Measurements from ENCODE around the gene PTPRB.
A peak's percentile ranks its signal among the peaks of the same experiment; 100 is the strongest.

The PTPRB gene

DNA sequence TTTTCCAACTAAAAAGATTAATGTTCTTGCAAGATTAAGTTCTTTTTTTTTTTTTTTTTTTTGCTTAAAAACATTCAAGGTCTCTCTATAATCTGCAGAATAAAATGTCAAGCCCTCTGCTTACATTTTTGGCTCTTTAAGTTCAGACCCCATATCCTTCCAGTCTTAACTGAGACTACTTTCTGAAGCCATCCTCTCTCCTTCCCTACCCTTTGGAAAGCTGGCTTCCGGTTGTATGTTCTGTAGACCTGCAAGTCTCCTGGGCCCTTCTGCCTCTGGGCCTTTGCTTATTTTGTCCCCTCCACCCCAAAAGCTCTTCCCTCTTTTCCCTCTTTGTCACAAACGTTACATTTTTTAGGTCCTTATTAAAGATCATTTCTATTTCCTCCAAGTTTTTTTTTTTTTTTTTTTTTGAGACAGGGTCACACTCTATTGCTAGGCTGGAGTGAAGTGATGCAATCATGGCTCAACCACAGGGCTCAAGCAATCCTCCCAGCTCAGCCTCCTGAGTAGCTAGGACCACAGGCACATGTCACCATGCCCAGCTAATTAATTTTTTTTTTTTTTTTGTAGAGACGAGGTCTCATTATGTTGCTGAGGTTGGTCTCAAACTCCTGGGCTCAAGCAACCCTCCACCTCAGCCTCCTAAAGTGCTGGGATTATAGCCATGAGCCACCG lies 46.5 kb downstream of the PTPRB start:
- DNase-seq, result no peak

DNA sequence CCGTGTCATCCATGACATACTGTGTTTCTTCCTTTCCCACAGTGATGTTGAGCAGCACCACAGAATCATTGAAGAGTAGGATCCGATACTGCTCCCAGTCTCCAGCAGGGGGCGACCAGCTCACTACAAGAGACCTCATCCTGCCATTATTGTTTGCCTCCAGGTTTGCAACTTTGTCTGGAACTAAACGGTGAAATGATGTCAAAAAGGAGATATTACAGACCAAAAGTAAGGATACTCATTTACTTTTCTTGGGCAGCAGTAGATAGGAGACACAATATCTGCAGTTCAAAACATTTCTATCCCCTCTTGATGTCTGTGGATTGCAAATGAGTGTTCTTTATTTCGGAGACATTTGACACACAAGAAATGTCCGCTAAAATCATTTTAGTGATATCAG lies 47.2 kb downstream of the PTPRB start:
- peak; percentile 26 to 53 for DNase-seq

DNA sequence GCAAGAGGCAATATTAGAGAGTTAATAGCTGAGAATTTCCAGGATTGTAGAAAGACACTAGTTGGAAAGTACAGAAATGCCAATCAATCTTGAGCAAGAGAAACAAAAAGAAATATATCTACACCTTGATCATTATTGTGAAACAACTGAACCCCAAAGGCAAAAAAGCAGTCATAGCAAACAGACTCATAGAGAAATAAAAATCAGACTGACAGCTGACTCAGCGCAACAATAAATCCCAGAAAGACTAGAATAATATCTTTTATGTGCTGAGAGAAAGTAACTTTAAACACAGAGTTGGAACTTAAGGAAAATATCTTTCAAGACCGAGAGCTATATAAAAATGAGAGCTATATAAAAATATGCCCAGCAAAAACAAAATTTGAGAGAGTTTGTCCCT lies 52.9 kb downstream of the PTPRB start:
- DNase-seq, result no peak

DNA sequence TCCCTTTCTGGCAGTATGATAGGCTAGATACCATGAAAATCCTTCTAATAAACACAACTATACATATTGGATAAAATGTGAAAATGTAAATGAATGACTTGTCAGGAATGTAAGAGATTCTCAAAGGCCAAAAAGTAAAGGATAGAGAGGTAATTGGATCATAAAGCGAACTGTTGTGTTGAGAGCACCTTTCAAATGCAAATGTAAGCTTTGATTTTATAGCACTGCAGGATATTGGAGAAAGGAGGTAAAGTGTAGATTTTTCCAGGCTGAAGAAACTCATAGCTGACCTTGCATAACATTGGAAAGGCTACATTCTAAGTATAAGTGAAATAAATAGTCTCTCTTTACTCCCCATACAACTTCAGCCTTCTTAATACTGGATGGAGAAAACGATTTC lies 54.0 kb downstream of the PTPRB start:
- no peak for DNase-seq

DNA sequence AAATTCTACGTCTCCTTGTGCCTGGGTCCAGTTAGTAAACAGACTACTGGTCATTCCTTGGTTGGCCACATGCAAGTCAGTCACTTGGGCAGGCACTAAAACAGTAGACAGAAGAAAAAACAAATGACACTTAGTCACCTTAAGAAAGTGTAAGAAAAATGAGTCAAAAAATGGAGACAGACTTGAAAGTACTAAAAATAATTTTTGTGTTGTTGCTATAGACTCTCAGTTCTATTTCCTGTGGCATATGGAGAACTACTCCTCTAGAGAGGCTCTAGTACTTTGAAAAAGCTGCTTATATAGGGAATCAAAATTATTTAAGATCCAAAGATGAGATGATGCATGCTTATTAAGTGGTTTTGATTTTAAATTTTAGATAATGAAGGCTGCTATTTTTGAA lies 56.0 kb downstream of the PTPRB start:
- DNase-seq, result no peak

DNA sequence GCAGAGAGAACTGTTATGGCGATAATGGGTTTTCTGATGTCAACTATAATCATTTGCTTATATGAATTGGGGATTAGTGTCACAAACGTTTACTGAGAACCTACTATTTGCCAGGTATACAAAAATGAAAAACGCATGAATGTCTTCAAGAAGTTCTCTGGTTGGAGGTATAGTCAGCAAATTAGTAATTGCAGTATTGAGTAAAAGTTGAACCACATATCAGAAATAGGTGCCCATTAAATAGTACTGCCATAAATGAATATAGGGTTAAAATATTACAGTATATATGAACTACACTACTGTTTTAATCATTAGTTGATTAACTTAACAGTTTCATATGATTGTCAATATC lies 60.0 kb downstream of the PTPRB start:
- DNase-seq, result no peak

DNA sequence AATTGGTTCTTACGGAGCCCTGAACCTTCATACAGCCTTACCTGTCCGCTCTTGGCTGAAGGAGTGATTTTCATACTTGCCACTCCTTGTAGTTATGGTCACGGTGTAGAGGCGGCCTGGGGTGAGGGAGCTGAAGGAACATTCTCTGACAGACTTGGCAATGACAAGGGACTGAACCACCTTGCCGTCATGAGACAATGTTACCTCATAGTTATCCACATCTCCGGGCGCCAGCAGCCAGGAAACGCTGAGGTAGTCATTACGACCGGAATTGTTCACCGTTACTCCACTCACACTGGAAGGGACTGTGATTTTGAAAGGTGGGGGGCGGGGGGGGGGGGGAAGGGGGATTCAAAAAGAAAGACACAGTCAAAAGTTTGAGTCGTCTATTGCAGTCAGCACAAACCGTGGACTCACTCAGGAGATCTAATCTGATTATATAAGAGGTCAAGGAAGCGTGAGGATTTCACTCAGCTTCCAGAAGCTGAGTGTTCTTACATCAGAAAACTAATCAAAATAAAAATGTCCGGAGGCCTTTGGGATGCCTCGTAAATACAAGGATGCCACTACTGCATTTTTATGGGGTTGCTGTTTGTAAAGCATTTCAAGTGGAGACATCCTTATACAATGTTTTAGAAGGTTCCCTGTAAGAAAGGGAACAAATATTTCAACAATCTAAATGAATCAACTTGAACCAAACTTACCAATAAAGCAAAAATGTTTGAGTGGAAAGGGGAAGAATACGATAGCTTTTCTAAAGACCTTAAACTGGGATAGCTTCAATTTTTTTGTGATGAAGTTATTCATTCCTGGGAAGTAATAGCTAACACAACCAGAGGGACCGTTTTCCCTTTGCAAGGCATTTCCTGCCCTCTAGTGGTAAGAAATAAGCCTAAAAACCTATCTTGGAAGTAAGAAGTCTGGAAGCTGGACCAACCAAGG lies 60.6 kb downstream of the PTPRB start:
- DNase-seq, result peak in 1 of 2 donors; percentile 4

DNA sequence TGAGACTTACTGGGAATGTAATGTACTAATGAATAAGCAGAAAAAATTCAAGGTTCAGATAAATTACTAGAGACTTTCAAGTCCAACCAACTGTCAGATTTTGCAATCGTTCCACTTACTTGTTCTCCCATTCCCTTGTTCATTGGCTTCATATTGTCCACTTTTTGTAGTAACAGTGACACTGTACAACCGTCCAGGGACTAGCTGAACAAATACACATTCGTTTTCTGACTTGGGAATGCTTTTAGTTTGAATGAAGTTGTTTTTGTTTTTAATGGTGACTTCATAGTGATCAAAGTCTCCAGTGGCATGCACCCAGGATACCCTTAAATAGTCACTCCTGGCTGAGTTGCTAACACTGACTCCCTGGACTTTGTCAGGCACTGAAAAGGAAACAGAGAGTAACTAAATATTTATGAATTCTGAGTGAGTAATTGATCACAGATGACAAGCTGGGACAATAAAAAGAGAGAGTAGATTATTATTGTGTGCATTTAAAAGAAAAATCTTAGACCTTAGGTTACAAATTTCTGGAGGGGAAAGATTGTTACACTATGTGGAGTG lies 65.4 kb downstream of the PTPRB start:
- no peak for DNase-seq

DNA sequence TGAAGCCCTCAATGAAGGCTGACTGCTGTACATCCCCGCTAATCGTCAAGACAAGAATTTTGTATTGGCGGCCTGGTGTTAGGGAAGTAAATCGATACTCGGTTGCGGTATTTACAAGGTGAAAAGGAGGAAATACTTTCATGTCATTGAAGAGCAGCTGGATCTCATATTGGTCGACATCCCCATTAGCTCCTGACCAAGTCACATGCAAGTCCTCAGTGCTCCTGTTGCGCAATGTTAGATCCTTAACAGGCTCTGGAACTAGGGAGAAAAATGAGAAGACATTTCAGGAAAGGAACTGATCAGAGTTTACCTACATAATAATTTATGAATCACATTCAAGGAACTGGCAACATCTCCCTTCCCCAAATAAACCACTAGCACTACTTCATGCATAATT lies 66.2 kb downstream of the PTPRB start:
- no peak for DNase-seq

DNA sequence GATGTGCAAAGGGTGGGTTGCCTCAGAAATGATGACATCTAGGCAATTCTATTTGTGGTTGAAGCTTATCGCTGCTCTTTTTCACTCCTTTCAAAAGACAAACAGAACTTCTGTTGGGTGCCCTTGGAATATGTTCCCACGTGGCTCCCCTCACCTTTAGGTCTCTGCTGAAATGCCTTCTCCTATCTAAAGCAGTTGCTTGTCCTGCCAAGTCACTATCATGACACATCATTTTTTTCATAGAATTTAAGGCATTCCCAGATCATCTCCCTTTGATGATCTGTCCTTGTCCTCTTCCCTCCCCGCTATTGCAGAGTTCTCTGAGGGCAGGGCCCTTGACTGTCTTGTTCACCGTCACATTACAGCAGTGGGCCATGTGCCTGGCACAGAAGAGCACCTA lies 75.7 kb downstream of the PTPRB start:
- DNase-seq, result no peak

DNA sequence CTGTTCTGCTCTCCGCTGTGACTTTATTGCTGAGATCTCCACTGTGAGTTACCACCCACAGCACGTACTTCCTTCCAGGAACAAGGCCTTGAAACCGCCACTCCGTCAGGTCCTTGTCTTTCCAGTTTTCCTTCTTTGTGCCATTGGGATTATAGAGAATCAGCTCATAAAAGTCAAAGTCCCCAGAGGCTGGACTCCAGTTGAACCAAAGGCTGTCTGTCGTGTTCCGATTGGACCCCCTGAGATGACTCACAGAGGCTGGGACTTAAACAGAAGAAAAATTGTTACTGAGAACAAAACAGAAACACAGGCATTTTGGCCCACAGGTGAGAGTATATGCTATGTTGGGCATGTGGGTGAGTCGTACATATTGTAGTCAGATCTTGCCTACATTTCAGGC lies 76.6 kb downstream of the PTPRB start:
- DNase-seq, result no peak

DNA sequence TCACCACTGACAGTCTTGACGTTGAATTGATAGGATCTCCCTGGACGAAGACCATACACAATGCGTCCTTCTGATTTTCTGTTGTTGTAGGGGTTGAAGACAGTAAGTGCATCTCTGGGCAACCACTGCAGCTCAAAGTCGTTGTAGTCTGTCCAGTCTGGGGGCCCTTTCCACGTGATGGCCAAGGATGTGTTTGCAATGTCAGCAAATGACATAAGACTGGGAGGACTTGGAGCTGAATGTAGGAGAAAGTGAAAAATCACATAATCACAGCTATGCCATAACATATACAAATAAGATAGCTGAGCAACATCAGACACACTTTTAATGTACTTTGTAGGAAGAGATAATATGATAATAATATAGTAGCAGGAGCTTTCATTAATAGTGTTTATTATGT lies 77.8 kb downstream of the PTPRB start:
- no peak for DNase-seq

DNA sequence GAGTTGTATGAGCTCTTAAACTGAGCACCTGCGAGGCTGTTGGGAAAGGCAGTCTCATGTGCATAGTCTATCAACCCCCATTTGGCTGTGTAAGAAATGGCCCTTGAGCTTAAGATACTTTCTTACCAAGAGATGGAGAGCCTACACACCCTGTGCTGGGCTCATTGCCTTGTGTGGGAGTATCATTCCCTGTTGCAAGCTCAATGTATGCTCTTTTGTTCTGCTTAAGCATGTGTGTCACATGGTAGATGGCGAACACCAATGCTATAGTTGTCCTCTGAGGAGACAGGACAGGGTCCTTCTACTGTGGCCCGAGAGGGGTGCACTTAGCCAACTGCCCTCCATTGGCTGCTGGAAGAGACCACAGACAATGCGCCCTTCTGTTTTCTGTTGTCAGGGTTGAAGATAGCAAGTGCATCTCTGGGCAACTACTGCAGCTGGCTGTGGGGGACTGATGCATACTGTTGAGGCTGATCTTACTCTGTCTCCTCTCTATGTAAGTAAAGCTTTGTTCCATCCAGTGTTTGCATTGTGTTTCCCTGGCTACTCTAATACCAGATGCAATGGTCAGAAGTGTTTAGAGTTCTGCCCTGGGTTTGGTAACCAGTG lies 79.5 kb downstream of the PTPRB start:
- no peak for DNase-seq

DNA sequence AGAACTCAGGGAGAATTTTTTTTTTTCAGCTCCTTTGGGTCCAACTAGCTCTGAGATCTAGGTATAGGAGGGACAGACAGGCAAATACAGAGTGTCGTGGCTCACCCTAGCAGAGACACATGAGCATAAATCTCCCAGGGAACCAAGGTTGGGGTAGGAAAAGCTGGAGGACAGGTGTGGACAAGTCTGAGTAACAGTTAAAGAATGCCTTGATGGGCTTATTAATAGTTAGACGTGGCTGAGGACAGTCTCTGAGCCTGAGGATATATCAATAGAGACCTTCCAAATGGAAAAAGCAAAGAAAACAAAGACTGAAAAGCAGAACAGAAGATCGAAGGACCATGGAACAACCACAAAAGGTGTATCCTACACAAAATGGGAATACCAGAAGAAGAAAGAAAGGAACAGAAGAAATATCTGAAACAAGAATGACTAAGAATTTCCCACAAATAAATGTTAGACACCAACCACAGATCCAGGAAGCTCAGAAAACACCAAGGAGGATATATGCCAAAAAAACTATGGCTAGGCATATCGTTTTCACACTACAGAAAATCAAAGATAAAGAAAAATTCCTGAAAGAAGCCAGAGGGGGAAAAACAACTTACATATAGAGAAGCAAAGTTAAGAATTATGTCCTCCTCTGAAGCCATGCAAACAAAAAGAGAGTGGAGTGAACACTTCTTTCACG lies 80.9 kb downstream of the PTPRB start:
- no peak for DNase-seq

DNA sequence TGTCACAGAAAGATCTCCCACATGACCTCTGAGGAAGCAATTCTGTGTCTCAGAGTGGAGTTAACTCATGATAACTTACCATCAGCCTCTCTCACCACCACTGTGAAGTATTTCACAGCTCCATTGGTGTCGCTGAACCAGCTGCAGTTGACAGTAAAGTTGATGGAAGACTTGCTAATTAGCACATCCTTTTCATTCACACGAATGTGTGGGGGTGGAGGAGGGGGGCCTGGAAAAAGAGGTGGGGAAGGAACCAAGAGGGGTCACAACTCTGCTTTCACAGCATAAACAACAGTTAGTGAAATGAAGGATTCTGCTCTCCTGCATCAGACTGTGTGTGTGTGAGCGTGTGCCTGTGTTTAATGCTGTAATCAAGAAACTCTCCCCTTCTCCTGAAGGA lies 82.1 kb downstream of the PTPRB start:
- no peak for DNase-seq

DNA sequence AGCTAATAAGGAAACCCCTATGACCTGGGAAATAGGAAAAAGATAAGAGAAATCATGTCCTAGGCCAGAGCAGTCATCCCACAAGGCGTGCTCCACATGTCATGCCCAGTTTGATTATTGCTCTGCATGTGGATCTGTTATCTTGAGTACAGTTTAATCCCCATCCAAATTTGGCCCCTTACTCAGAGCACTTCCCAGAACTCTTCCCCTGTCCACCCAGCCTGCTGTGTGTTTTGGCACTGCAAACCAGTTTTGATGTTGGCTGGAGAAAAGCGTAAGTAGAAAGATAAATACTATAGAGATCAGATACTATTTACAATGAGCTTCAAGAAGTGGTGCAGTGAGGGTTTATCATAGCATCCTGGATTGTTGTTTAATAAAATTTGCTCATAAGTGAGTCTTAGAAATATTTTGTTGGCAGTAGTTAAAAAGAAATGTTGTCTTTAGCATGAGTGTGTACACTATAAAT lies 83.8 kb downstream of the PTPRB start:
- DNase-seq, result no peak

DNA sequence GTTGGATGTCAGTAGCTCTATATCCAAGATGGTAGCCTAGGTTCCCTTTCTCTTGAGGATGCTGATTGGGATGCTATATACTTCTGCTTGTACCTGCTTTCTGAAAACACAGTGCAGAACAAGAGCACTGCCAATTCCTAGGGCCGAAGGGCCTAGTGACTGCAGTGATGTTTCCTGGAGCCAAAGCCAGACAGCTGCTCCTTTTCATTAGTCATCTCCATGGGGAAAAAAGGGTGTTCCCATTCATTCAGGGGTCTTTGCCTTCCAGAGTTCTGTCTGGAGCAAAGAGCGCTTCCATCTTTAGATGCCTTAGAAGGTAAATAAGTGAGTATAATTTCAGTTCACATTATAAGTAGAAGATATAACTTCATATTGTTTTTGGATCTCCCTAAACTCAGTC lies 85.5 kb downstream of the PTPRB start:
- DNase-seq, result no peak

DNA sequence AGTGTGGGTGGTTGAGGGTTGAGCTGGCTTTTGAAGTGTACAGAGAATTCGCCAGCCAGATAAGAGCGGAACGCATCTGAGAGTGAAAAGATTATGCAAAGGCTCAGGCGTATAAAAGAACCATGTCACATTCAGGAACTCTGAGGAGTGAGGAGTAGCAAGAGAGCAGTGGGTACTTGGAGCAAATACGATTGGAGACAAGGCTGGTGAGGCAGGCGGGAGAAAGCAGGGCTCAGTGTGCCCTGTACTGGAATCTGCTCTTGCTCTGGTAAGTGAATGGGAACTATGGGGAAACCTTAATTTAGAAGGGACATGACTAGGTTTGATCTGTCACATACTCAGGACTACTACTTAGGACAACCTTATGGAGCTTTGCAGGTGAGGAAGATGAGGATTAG lies 87.0 kb downstream of the PTPRB start:
- no peak for DNase-seq

DNA sequence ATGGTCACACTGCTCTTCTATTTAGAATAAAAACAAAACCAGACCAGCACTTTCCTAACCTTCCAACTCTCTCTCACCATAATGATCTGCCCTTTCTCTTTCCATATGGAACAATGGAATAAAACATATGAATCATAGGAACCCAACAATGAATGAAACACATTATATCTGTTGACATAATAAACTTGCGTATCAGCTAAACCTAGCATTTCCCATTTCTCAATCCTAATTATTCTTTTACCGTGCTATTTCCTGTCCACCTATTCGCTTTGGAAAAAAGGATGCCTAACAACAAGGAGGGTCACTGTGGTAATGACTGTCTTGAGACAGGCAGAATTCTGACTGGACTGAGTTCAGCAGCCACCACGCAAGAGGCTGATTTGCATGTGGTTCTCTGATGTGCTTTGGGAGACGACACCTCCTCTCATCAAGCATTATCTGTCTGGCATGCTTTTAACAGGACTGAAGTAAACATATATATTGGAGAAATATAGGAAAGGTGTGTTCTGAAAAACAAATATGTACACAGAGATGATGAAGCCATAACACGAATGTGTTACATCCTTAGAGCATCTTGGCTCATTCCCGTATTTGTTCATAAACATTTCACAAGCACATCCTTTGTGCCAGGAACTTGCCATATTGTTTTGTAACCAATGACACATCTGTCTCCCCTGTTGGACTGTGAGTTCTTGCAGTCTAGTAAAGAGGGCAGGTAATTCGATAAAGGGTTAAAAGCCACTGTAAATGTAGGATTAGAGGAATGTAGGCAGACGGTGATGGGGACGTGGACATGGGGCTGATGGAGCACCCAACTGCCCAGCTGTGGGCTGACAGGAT lies 87.7 kb downstream of the PTPRB start:
- DNase-seq, result no peak

DNA sequence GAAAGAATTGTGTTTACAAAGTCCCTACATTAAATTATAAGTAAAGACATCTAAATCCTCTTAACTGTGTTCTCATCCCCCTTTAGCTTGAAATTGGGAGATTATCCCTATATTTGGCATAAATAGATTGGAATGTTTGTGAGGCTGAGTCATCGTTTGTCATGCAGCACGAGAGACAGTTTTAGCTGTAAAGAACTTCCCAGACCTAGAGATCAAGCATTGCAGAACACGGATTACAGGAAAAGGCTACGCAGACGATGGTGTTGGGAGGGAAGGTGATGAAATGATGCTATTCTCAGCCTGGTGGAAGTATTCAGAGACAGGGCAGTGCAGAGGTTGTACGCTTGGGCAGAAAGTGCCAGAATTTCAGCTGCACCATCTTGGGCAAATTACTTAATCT lies 93.8 kb downstream of the PTPRB start:
- DNase-seq, result no peak

DNA sequence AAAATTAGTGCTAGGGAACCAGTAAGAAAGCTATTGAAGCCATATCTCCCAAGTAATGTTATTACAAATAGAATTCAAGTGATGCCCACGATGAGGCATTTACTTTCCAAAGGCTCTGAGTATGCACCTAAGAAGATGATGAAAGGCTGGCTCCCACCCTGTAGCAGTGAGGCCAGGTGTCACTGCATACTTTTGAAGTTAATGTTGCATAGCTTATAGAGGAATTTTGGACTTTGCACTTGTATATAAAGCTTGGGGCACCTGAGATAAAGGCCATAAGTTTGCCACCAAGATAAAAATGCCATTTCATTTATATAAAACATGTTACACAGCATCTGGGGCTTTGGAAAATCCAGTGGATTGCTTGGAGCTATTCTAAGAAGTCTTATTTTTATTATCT lies 96.2 kb downstream of the PTPRB start:
- DNase-seq, result no peak

DNA sequence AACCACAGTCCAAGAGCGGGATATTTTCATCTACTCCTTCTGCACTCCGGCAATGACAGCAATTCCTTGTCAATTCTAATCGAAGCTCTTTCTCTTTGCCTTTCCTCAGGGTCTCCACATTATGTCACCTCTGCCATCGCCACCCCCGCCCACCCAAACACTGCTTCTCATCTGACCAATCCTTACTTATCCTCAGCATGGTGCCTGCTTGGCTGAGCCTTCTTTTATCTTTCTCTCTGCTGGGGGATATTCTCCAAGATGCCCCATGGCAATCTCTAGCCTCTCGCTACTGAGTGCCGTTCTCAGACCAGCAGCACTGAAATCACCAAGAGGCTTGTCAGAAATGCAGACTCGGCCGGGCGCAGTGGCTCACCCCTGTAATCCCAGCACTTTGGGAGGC lies 100.6 kb downstream of the PTPRB start:
- no peak for DNase-seq
